ENCODE data around the gene EML4.

Gene EML4

GRCh38 chr2:42236911-42237310 lies 67.8 kb downstream of the EML4 start:
- DNase-seq (ENCODE audit: low read depth): no peak
- in situ Hi-C loops (cut with HindIII; ENCODE audit: low sequenced_read_pairs): no loop called here
- no peak for TF ChIP-seq CTCF (IDR thresholded peaks at IDR 0.05; ENCODE audit: low read depth, low read length, missing control alignments)
- no peak overlapping the region for H3K4me3 ChIP-seq (ENCODE audit: low read depth, low read length)

GRCh38 chr2:42238644-42239288 lies 69.6 kb downstream of the EML4 start:
- DNase-seq (ENCODE audit: low read depth): no peak
- H3K4me3 ChIP-seq (ENCODE audit: low read depth, low read length): no peak overlapping the region
- peak; percentile 16 for TF ChIP-seq CTCF (IDR thresholded peaks at IDR 0.05; ENCODE audit: low read depth, low read length, missing control alignments)
- in situ Hi-C loops (cut with HindIII; ENCODE audit: low sequenced_read_pairs): no loop called here

DNA sequence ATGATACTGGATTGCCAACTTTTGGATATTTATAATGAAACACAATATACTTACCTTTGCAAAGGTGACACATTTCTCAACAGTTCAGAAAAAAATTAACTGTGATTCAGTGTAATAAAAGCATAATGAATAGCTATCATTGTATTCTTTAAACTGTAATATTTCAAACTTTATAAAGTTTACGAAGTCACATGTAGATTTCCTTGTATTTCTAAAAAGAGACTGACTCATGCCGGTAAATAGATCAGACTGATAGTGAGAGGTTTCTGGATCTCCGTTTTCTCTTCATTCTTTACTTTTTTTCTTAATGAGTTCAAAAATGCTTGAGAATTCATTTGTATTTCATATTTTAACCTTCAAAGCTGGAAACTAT lies 70.1 kb downstream of the EML4 start:
- in situ Hi-C loops (cut with HindIII; ENCODE audit: low sequenced_read_pairs): no loop called here
- no peak overlapping the region for H3K4me3 ChIP-seq (ENCODE audit: low read depth, low read length)
- TF ChIP-seq CTCF (IDR thresholded peaks at IDR 0.05; ENCODE audit: low read depth, low read length, missing control alignments): no peak
- DNase-seq (ENCODE audit: low read depth): no peak

DNA sequence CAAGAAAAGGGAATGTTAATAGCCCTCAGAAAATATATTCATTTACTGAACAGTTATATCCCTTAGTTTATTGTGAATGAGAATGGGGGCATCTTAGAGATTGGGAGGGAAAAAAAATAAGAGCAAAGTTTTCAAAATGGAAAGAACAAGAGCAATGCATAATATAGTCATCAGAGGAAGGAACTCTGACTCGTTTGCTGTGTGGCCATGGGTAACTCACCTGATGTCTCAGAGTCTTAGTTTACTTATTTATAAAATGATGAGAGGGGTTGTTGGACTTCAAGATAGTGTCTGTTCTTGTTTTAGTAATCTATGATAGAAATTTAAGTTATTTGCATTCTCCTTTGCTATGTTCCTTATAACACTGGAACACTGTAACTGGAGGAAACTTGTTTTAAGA lies 70.7 kb downstream of the EML4 start:
- in situ Hi-C loops (cut with HindIII; ENCODE audit: low sequenced_read_pairs): no loop called here
- TF ChIP-seq CTCF (IDR thresholded peaks at IDR 0.05; ENCODE audit: low read depth, low read length, missing control alignments): no peak
- DNase-seq (ENCODE audit: low read depth): no peak
- H3K4me3 ChIP-seq (ENCODE audit: low read depth, low read length): no peak overlapping the region

DNA sequence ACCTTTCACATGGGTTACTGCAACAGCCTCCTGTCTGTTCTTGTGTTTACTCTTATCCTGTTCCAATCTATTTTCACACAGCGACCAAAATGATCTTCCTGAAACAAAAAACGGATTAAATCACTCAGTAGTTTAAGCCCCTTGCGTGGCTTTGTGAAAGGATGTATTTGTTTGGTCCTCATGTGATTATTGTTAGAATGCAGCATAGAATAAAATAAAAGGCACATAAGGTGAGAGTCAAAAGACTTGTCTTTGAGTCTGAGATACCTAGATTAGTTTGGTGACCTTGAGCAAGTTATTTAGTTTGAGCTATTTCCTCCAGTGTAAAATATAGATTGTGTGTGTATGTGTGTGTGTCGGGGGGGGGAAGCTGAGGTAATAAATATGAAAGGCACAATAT lies 72.4 kb downstream of the EML4 start:
- in situ Hi-C loops (cut with HindIII; ENCODE audit: low sequenced_read_pairs): no loop called here
- TF ChIP-seq CTCF (IDR thresholded peaks at IDR 0.05; ENCODE audit: low read depth, low read length, missing control alignments): no peak
- no peak for DNase-seq (ENCODE audit: low read depth)
- H3K4me3 ChIP-seq (ENCODE audit: low read depth, low read length): no peak overlapping the region

- TF ChIP-seq CTCF (IDR thresholded peaks at IDR 0.05; ENCODE audit: low read depth, low read length, missing control alignments): no peak
- no peak for DNase-seq (ENCODE audit: low read depth)
- H3K4me3 ChIP-seq (ENCODE audit: low read depth, low read length): no peak overlapping the region
- in situ Hi-C loops (cut with HindIII; ENCODE audit: low sequenced_read_pairs): no loop called here
Measured at GRCh38 chr2:42243297-42243696, 74.1 kb downstream of the EML4 start.

Data from astrocyte of the cerebellum (primary cell).